Ascending aorta (tissue), 2 donors: ENCODE data around the gene OPA3. TPM values are rescaled to one million over a fixed set of nuclear protein-coding genes. Genes with fewer than 3 reads are reported as not detected.

Experiments
- DNase-seq, 2 donors: peaks; one replicate each; pipeline ENCODE4 v3.0.0-alpha.2; 2019; ENCODE audit warnings: low spot score in 2 of 2
- H3K27ac ChIP-seq, 2 donors: fragments of 200-600 bp; sonication (generic); one replicate each; pipeline ENCODE4 v1.5.1; 2016 to 2017; ENCODE audit warnings: mild to moderate bottlenecking in 1 of 2
- H3K27me3 ChIP-seq: fragments of 200-600 bp; sonication (generic); one replicate; pipeline ENCODE4 v1.5.1; 2017
- H3K36me3 ChIP-seq, 2 donors: fragments of 200-600 bp; sonication (generic); one replicate each; pipeline ENCODE4 v1.5.1; 2016
- H3K4me1 ChIP-seq, 2 donors: fragments of 200-600 bp; sonication (generic); one replicate each; pipeline ENCODE4 v1.5.1; 2016 to 2017; ENCODE audit warnings: mild to moderate bottlenecking in 1 of 2
- H3K4me3 ChIP-seq, 2 donors: fragments of 200-600 bp; sonication (generic); one replicate each; pipeline ENCODE4 v1.5.1; 2016 to 2017; ENCODE audit warnings: mild to moderate bottlenecking in 1 of 2
- H3K9me3 ChIP-seq, 2 donors: fragments of 200-600 bp; sonication (generic); one replicate each; pipeline ENCODE4 v1.5.1; 2016
- intact Hi-C: fragments of 100-400 bp; cut with DNase I; formaldehyde crosslinking; loops from one replicate; pipeline ENCODE4 v1.15.1; 2023
- total RNA-seq: library from RNA; depleted of rRNA; stranded (reverse); fragments of >200 nt; gene quantifications from one replicate; pipeline ENCODE4 v1.1.0, GENCODE V29; 2016
- TF ChIP-seq, protein P1 (sequence below), 3 experiments: fragments of 200-600 bp in 2 of 3; fragments of 450-650 bp in 1 of 3; sonication (generic) in 2 of 3; IDR thresholded peaks; one replicate each; pipeline ENCODE4 v1.5.1; 2016 to 2019; ENCODE audit warnings: antibody characterized with exemption in 3 of 3, mild to moderate bottlenecking in 1 of 3, moderate library complexity in 1 of 3

The OPA3 gene
- total RNA-seq, 1 donor from 2014 or later, result 4.5 TPM

DNA sequence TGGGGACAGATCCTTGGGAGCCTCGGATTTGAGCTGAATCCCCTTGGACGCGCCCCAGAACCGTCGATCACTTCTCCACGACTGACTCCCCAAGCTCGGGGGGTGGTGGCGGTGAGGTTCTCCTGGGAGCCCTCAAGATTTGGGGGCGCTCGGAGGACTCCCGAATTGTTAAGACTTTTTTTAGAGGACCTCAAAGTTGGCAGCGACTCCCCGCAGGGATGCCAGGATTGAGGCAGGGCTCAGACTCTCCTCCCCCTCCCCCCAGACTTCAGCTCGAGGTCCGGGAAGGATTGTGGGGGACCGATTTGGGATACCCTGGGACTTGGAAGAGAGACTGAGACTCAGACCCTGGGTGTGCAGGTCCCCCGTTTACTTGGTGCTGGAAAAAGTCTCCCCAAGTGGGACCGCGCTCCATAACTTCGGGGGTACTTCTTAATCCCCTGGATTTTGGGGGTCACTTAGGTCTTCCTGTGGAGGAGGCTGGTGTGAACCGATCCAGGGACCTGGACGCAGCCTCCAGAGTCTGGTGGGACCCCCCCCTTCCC lies 76.7 kb downstream of the OPA3 start:
- peaks cover 2 to 12% of the 10 kb centered on the region in 2 donors for H3K4me1 ChIP-seq
- no peaks in the 10 kb centered on the region for H3K36me3 ChIP-seq
- H3K9me3 ChIP-seq, result no peaks in the 10 kb centered on the region
- no peak for DNase-seq
- peak overlapping the region; percentile 97 to 99 for H3K4me3 ChIP-seq
- TF ChIP-seq, protein P1, sequence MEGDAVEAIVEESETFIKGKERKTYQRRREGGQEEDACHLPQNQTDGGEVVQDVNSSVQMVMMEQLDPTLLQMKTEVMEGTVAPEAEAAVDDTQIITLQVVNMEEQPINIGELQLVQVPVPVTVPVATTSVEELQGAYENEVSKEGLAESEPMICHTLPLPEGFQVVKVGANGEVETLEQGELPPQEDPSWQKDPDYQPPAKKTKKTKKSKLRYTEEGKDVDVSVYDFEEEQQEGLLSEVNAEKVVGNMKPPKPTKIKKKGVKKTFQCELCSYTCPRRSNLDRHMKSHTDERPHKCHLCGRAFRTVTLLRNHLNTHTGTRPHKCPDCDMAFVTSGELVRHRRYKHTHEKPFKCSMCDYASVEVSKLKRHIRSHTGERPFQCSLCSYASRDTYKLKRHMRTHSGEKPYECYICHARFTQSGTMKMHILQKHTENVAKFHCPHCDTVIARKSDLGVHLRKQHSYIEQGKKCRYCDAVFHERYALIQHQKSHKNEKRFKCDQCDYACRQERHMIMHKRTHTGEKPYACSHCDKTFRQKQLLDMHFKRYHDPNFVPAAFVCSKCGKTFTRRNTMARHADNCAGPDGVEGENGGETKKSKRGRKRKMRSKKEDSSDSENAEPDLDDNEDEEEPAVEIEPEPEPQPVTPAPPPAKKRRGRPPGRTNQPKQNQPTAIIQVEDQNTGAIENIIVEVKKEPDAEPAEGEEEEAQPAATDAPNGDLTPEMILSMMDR (IDR thresholded peaks at IDR 0.05), result no peak
- intact Hi-C loops, result loop anchor here (2.0 to 10.0 kb wide), 6 partner anchors 15 to 507 kb away; partner anchors contain the start of genes MARK4, OPA3, QPCTL and RELB
- peak overlapping the region; percentile 90 to 96 for H3K27ac ChIP-seq
- H3K27me3 ChIP-seq, result no peaks in the 10 kb centered on the region

DNA sequence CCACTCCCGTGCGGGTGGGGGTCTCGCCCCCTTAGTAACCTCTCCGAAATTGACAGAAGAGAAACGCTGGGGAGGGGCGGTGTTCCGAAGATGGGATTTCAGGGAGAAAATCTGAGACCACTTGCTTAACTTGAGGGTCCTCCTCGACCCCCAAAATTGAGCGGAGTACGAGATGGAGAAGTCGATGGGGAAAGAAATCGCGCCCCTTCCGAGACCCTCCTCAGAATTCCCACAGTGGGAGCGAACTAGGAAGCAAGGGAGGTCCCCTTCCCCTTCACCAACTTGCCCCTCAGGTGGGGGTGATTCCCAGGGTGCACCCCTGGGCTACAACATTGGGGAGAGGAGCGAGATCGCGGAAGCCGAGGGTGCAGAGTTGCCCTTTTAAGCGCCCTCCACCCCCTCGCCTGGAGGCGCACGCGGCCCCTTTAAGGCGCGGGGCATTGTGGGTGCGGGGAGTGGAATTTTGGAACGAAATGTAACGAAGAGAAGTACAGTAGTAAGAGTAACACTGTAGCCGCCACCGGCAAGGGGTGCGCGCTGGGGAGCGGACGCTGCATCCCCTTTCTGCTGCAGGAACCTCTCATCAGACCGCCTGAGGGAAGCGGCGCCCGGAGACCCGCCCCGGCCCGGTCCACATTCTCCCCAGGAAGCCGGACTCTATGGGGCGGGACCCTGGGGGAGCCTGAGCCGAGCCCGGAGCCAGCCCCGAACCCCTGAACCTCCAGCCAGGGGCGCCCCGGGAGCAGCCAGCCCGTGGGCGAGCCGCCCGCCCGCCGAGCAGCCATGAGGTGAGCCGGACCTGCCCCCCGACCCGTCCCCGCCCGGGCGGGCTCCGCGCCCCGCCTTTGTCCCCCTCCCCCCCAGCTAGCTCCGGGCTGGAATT lies 77.4 kb downstream of the OPA3 start, which contains the start of gene VASP:
Gene VASP (plus strand): TSS at position 491 of the 883 bp plus-strand sequence. CDS start 293 bp downstream, at position 784.
- intact Hi-C loops, result loop anchor here (2.0 to 10.0 kb wide), 5 partner anchors 75 to 506 kb away; partner anchors contain the start of genes MARK4, OPA3, QPCTL and RELB
- peak within 1 kb of the TSS; percentile 90 to 96 for H3K27ac ChIP-seq

GRCh38 chr19:45506246-45506988 lies 78.2 kb downstream of the OPA3 start:
- Histone ChIP-seq H3K4me1 (peaks cover 2 to 9% of the 10 kb centered on the region in 2 donors), H3K27ac (peak overlapping the region; percentile 90 to 96), H3K9me3 (no peaks in the 10 kb centered on the region), H3K27me3 (no peaks in the 10 kb centered on the region), H3K36me3 (no peaks in the 10 kb centered on the region), H3K4me3 (peak overlapping the region; percentile 97 to 99)
- intact Hi-C loops, result loop anchor here (2.0 to 10.0 kb wide), 5 partner anchors 76 to 506 kb away; partner anchors contain the start of genes MARK4, OPA3, QPCTL and RELB
- peak; percentile 73 to 94 for DNase-seq
- TF ChIP-seq, protein P1 (IDR thresholded peaks at IDR 0.05), result peak in 2 of 3 experiments; percentile 29 to 46

More for the DNA sequence above, 77.4 kb downstream of the OPA3 start, which contains the start of gene VASP:
- Histone ChIP-seq H3K9me3 (no peaks in the 10 kb centered on the region), H3K27me3 (no peaks in the 10 kb centered on the region), H3K4me3 (peak within 1 kb of the TSS; percentile 97 to 99), H3K4me1 (peaks cover 2 to 12% of the 10 kb centered on the region in 2 donors), H3K36me3 (no peaks in the 10 kb centered on the region)
- TF ChIP-seq, protein P1 (IDR thresholded peaks at IDR 0.05), result no peak
- DNase-seq, result peak; percentile 74 to 93

DNA sequence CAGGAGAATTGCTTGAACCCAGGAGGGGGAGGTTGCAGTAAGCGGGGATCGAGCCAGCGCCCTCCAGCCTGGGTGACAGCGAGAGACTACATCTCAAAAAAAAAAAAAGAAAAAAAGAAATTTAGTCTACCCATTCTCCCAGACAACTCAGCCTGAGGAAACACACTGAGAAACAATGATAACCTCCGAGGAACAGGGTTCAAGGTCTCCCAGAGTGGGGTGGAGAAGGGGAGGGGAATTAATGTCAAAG lies 78.7 kb downstream of the OPA3 start:
- Histone ChIP-seq H3K4me1 (peaks cover 2 to 9% of the 10 kb centered on the region in 2 donors), H3K9me3 (no peaks in the 10 kb centered on the region), H3K27ac (peak overlapping the region; percentile 90 to 96), H3K36me3 (no peaks in the 10 kb centered on the region), H3K4me3 (peak overlapping the region in 1 of 2 donors; percentile 97), H3K27me3 (no peaks in the 10 kb centered on the region)
- no peak for DNase-seq
- TF ChIP-seq, protein P1 (IDR thresholded peaks at IDR 0.05), result no peak
- intact Hi-C loops, result loop anchor here (2.0 to 10.0 kb wide), 5 partner anchors 76 to 505 kb away; partner anchors contain the start of genes MARK4, OPA3, QPCTL and RELB
